ENCODE data around the gene ADAMTSL3. TPM values are rescaled to one million over a fixed set of nuclear protein-coding genes. Genes with fewer than 3 reads are reported as not detected.

The ADAMTSL3 gene
- total and polyA plus RNA-seq, 2 of the 4 experiments (the other 2 are of a cell fraction), result under 0.01 to 0.02 TPM

DNA sequence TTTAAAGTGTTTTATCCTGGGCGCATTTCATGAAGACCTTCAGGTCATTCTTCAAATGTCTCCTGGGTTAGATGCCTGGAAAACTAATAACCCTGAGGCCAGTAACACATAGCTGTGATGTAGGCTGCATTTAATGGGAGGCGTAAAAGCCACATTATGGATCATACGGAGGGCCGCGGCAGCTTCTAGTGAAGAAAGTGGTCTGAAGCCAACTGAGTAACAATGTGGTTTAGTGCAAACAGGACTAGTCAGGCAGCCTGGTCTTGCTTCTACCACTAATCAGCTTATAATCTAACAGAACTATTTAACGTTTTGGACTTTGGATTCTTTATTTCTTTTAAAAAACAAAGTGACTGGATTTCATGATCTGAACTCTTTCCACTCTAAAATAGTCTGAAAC lies 54.4 kb downstream of the ADAMTSL3 start:
- DNase-seq (no peak), ATAC-seq (ENCODE audit: low read depth) (no peak)
- H4K20me1 ChIP-seq (ENCODE audit: insufficient read depth, low read length), result no peaks in the 10 kb centered on the region
- H3K14ac ChIP-seq (replicated peaks; ENCODE audit: low read depth, low read length), result no peak overlapping the region
- H2AK5ac ChIP-seq (ENCODE audit: low read depth, low read length), result no peak overlapping the region
- no peak overlapping the region for H4K8ac ChIP-seq (ENCODE audit: low read depth in 2 of 2, low read length in 2 of 2)
- no peak overlapping the region for H3K27ac ChIP-seq (ENCODE audit: insufficient read depth, low read length)
- TF ChIP-seq CHD1 (IDR thresholded peaks at IDR 0.05; ENCODE audit: low read depth, low read length) (no peak), NFE2L2 (IDR thresholded peaks at IDR 0.05; ENCODE audit: low read depth, low read length) (no peak), MXI1 (IDR thresholded peaks at IDR 0.05; ENCODE audit: borderline replicate concordance, low read depth, low read length) (no peak), RAD21 (IDR thresholded peaks at IDR 0.05; ENCODE audit: low read length) (no peak), FOS (IDR thresholded peaks at IDR 0.05; ENCODE audit: low read depth, low read length) (no peak), RCOR1 (IDR thresholded peaks at IDR 0.05; ENCODE audit: insufficient replicate concordance, low read length) (no peak), POLR2A (IDR thresholded peaks at IDR 0.05; ENCODE audit: low read depth, low read length) (no peak), BHLHE40 (IDR thresholded peaks at IDR 0.05; ENCODE audit: low read depth, low read length) (no peak), SMC3 (IDR thresholded peaks at IDR 0.05; ENCODE audit: low read depth, low read length) (no peak), RFX5 (IDR thresholded peaks at IDR 0.05; ENCODE audit: low read depth, low read length) (no peak), MAZ (IDR thresholded peaks at IDR 0.05; ENCODE audit: borderline replicate concordance, low read depth, low read length) (no peak), CEBPB (IDR thresholded peaks at IDR 0.05; ENCODE audit: low read depth, low read length) (no peak), MAFK (IDR thresholded peaks at IDR 0.05; ENCODE audit: low read depth, low read length) (no peak)
- TF ChIP-seq, protein P1, sequence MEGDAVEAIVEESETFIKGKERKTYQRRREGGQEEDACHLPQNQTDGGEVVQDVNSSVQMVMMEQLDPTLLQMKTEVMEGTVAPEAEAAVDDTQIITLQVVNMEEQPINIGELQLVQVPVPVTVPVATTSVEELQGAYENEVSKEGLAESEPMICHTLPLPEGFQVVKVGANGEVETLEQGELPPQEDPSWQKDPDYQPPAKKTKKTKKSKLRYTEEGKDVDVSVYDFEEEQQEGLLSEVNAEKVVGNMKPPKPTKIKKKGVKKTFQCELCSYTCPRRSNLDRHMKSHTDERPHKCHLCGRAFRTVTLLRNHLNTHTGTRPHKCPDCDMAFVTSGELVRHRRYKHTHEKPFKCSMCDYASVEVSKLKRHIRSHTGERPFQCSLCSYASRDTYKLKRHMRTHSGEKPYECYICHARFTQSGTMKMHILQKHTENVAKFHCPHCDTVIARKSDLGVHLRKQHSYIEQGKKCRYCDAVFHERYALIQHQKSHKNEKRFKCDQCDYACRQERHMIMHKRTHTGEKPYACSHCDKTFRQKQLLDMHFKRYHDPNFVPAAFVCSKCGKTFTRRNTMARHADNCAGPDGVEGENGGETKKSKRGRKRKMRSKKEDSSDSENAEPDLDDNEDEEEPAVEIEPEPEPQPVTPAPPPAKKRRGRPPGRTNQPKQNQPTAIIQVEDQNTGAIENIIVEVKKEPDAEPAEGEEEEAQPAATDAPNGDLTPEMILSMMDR (conservative IDR thresholded peaks at IDR 0.05; ENCODE audit: low read depth, low read length), result no peak
- TF ChIP-seq, protein P2, sequence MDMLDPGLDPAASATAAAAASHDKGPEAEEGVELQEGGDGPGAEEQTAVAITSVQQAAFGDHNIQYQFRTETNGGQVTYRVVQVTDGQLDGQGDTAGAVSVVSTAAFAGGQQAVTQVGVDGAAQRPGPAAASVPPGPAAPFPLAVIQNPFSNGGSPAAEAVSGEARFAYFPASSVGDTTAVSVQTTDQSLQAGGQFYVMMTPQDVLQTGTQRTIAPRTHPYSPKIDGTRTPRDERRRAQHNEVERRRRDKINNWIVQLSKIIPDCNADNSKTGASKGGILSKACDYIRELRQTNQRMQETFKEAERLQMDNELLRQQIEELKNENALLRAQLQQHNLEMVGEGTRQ (IDR thresholded peaks at IDR 0.05; ENCODE audit: low read depth, low read length), result no peak
- TF ChIP-seq, protein P3, sequence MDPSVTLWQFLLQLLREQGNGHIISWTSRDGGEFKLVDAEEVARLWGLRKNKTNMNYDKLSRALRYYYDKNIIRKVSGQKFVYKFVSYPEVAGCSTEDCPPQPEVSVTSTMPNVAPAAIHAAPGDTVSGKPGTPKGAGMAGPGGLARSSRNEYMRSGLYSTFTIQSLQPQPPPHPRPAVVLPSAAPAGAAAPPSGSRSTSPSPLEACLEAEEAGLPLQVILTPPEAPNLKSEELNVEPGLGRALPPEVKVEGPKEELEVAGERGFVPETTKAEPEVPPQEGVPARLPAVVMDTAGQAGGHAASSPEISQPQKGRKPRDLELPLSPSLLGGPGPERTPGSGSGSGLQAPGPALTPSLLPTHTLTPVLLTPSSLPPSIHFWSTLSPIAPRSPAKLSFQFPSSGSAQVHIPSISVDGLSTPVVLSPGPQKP (IDR thresholded peaks at IDR 0.05; ENCODE audit: borderline replicate concordance, low read depth, low read length), result no peak
- H3K4me1 ChIP-seq (ENCODE audit: control insufficient read depth, insufficient read depth, low read length), result no peaks in the 10 kb centered on the region
- BruUV-seq (replicated peaks), result no TSS peak
- no peak overlapping the region for H3K18ac ChIP-seq (ENCODE audit: low read depth, low read length)
- no peak overlapping the region for H2AK9ac ChIP-seq (replicated peaks; ENCODE audit: low read depth, low read length, poor library complexity)
- CTCF ChIA-PET, result no interaction called here
- H3K4ac ChIP-seq (ENCODE audit: low read depth, low read length), result no peak overlapping the region
- no peak overlapping the region for H4K5ac ChIP-seq (ENCODE audit: low read depth, low read length)
- no peak overlapping the region for H2BK15ac ChIP-seq (ENCODE audit: low read depth, low read length)
- no peaks in the 10 kb centered on the region for H3K9me1 ChIP-seq (ENCODE audit: insufficient read depth, low read length)
- no peaks in the 10 kb centered on the region; the same call in 1 of the 2 replicates for H3K9me3 ChIP-seq (ENCODE audit: control insufficient read depth, insufficient read depth, low read length)
- no peak overlapping the region for H2AFZ ChIP-seq (replicated peaks; ENCODE audit: low read length, poor library complexity)
- in situ Hi-C loops (cut with MboI; ENCODE audit: low sequenced_read_pairs), result no loop called here
- H2BK120ac ChIP-seq (ENCODE audit: low read depth, low read length), result no peak overlapping the region
- H4K91ac ChIP-seq (ENCODE audit: insufficient read depth, low read depth, low read length), result no peak overlapping the region
- H3K27me3 ChIP-seq (ENCODE audit: control insufficient read depth, insufficient read depth, low read length), result no peaks in the 10 kb centered on the region
- 100% methylated on average over 1 of the region's 6 CpGs; no CpG with 5 or more reads in 1 of the 2 experiments for WGBS, 2 experiments (ENCODE audit: extremely low coverage in 2 of 2, insufficient read length in 1 of 2)
- H3K23ac ChIP-seq (ENCODE audit: low read depth, low read length), result no peak overlapping the region
- POLR2A ChIA-PET (ENCODE audit: unreplicated experiment), result no interaction called here
- H2BK20ac ChIP-seq (ENCODE audit: low read depth, low read length), result no peak overlapping the region
- no peak overlapping the region for H2BK5ac ChIP-seq (ENCODE audit: low read depth, low read length, poor library complexity, severe bottlenecking)
- H3K4me3 ChIP-seq (ENCODE audit: insufficient read depth, low read depth, low read length), result no peak overlapping the region
- no peaks in the 10 kb centered on the region for H3K36me3 ChIP-seq (ENCODE audit: control insufficient read depth, insufficient read depth, low read length)
- dilution Hi-C loops (cut with HindIII; ENCODE audit: low sequenced_read_pairs, unreplicated experiment), result no loop called here
- H3K9ac ChIP-seq (ENCODE audit: low read depth, low read length), result no peak overlapping the region
- H3K4me2 ChIP-seq (ENCODE audit: low read depth, low read length), result no peak overlapping the region
- no peak overlapping the region for H3K56ac ChIP-seq (ENCODE audit: extremely low read depth, insufficient read depth, low read length)
- intact Hi-C loops (cut with micrococcal nuclease), result no loop called here
- no peaks in the 10 kb centered on the region for H3K79me1 ChIP-seq (ENCODE audit: low read depth in 1 of 2, low read length in 2 of 2)
